GM12891 (cell line): Measurements from ENCODE around the gene TLR10.

ENCODE experiments used
- POLR2AphosphoS5 ChIP-seq: IDR thresholded peaks from 2 replicates; pipeline ENCODE4 v1.6.1; 2011; ENCODE audit warnings: low read depth, low read length, control low read depth
- TAF1 ChIP-seq: IDR thresholded peaks from 2 replicates; pipeline ENCODE4 v1.6.1; 2011; ENCODE audit warnings: low read depth, low read length, control low read depth

DNA sequence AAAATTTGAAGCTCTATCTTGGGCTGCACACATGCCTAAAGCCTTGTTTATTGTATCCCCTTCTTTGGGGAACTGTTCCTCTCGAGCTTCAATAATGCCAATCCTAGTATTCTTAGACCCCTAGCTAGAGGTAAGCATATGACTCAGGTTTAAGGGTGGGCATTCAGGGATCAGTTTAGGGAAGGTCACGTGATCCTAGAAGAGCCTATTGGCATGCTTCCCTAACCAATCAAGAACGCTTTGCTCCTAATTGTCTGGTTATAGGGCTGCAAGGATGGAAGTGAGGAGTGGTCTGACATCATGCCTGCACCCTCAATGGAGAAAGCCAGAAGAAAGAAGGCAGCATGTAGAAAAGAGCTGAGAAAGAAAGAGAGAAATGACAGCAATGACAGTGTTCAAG, 46.9 kb downstream of the TLR10 start:
- TF ChIP-seq POLR2AphosphoS5, result no peak
- TF ChIP-seq TAF1, result no peak
